ENCODE measurements around the gene LIPJ.

The LIPJ gene

GRCh38 chr10:88598055-88598454 lies 11.5 kb downstream of the LIPJ start:
- peak; percentile 22 for DNase-seq (ENCODE audit: low spot score)

DNA sequence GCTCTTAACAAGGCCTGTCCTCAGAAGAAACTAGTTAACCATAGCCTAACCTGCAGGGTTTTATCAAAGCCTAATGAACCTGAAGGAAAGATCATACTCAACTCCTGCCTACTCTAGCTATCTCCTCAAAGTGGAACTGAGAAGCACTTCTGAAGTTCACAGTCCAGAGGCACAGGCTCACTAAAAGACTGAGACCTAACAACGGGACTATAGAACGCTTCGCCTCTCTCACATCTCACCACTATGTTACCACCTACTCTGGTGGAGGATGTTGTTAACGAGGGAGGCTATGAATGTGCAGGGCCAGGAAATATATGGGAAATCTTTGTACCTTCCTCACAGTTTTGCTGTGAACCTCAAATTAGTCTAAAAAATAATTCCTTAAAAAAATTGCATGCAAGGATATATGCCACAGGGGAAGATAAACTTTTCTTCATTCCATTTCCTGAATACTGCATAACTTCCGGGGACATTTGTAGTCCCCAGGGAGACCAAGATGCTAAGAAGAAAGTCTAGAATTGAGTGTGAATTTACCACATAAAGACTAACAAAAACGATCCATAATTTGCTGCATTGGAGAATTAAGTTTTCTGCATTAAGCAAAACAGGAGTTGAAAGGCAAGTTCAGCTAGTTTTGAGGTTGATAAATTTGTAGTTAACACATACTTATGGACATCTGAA lies 21.6 kb downstream of the LIPJ start:
- no peak for DNase-seq (ENCODE audit: low spot score)

DNA sequence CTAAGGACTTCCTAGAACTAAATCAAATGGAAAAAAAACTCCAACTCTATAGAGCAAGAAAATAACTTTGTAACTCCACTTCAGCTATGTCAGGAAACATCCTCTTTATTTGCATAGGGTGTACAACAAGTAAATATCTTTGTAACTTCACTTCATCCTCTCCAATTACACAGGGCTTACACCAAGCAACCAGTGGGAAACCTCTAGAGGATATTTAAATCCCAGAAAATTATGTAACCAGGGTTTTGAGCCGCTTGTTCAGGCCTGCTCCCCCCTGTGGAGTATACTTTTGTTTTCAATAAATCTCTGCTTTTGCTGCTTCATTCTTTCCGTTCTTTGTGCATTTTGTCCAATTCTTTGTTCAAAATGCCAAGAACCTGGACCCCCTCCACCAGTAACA lies 22.2 kb downstream of the LIPJ start:
- DNase-seq (ENCODE audit: low spot score): no peak

DNA sequence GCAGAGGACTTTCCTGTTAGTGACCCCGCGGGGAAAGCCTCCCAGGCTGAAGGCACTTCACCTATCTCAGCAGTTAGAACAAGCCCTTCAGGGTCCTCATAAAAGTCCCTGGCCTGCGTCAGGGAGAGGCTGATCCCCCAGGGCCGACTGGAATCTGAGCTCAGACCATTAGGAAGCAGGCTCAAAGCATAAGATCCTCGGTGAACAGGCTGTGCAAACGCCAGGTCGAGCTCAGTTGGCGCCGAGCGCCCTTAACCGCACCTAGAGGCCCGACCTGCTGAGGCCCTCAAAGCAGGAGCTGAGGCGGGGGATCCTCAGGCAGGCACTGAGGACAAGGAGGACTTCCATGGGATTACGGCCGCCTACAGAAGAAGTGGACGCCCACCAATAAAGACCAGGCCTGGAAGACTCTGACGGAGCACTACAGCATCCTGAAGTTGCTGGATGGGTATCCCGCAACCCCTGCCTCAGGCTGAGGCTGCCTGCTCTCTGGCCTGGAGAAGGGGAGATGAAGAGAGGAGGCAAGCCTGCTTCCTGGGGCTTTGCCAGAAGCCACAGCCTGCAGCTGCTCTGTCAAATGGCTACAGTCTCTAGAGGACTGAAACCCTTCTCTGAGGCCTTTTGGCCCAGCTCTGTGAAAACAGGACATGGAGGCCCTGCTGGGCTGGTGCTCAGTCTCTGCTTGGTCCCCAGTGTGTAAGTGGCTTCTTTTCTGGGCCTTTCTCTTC lies 29.9 kb downstream of the LIPJ start:
- DNase-seq (ENCODE audit: low spot score): no peak

DNA sequence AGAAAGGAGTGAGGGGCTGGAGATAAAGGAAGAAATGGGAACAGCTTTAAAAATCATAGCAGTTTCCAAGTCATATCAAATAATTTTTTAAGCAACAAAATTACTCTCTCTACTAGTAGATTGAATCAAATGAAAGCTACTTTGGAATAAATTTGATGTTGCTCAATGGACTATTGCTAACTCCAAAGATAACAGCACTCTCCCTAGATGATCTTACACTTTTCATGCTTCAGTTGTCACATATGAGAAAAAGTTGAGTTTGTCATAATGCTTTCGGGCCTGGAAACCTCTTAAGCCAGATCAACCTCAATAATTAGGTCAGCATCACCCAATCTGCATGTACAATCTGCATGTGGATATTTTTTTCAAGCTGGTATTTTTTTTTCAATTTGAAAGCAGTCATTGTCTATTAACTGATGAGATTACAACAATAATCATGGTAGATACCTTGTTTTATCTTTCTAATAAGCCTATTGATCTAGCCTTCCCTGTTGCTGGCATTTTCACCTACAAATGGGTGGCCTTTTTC lies 31.3 kb downstream of the LIPJ start:
- DNase-seq (ENCODE audit: low spot score): no peak

DNA sequence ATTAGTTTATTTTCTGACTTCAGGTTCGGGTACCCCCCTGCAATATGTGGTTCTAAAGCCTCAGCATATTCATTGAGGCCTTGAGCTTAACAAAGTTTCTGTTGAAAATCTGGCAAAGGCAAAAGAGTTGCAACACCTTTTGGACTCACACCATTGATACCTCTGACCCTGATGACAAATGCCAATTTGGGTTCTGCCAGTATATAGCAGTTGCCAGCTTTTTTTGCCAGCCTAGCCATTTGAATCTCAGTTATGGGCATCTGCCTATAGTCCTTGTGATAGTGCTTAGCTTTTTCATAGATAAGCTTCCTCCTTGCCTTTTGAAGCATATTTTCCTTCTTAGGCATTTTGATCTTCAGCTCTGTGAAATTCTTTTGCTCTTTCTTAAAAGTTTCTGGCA lies 31.9 kb downstream of the LIPJ start:
- DNase-seq (ENCODE audit: low spot score): no peak

DNA sequence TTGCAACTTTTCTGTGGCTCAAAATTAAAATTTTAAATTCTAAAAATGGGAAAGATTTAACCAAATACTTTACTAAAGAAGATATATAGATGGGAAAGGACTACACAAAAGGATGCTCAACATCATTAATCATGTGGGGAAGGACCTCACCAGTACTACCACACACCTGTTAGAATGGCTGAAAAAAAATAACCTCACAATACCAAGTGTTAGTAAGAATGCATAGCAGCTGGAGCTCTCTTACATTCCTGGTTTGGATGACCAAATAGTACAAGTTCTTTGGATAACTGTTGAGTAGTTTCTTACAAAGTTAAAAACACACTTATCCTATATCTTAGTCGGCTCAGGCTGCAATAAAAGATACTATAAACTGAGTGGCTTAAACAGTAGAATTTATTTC lies 33.9 kb downstream of the LIPJ start:
- no peak for DNase-seq (ENCODE audit: low spot score)

DNA sequence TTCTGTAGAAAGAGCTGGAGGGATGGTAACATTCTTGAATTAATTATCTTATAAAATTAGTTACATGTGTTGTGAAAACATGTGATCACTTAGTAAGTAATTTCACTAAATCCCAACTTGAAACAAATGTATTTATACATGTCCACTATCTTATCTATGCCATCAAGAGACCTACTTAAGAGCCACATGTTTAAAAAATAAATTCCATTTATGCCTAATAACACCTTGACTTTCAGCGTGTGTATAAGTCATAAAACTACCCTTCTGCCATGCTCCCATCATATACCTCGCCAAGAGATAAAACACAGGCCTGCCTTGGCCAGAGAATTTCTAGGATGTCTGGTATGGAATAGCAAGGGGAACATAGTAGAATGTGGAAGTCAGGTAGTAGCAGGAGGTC lies 37.3 kb downstream of the LIPJ start:
- DNase-seq (ENCODE audit: low spot score): no peak

DNA sequence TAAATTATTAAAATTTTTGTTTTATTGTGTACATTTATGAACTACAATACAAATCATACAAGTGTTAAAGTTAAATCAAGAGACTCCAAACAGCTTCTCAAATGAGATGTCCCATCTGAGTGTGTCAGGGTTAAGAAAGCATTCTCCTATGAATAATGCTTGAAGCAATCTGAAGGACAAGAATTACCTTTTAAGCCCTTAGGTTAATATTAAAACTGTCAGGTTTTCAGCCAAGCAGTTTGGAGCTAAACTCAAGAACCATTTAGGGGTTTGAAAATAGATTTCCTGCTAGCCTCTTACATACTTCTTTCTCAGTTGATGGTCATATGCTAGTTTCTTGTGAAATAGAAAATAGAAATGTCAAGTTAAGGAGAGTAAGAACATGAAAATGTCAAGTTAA lies 38.3 kb downstream of the LIPJ start:
- DNase-seq (ENCODE audit: low spot score): no peak

DNA sequence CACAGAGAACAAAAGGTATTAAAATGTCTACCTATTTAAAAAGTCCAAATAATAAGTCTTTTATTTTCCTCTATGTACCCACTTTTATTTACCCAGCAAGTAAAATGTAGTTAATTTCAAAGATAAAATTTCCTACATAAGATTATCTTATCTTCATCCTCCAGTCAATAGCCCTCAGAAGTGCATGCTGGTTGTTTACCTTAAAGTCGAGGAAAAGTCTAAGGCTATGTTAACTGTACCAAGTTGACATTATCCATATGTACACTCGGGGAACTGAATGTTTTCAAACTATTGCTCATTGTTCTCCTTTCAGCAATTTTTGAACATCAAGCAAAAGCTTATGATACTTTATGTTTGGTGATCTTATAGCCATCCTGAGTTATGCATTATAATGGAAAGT lies 53.6 kb downstream of the LIPJ start:
- DNase-seq (ENCODE audit: low spot score): no peak

DNA sequence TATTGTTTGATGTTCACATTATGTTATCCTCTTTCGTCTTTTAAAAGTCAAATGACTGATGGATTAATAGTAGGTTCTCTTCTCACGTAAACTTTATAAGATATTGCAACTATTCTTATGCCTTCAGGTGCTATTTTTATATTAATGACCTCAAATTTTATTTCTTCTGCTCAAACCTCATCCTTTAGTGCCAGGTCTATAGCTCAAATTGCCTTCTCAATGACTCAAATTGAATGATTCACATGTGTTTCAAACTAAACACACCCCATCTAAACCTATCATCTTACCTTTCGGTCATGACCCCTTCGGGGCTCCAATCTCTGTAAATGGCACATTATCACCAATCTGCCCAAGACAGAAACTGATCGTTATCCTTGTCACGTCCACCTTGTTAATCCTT lies 55.6 kb downstream of the LIPJ start:
- DNase-seq (ENCODE audit: low spot score): no peak

GRCh38 chr10:88642963-88643362 lies 56.4 kb downstream of the LIPJ start:
- DNase-seq (ENCODE audit: low spot score): no peak

DNA sequence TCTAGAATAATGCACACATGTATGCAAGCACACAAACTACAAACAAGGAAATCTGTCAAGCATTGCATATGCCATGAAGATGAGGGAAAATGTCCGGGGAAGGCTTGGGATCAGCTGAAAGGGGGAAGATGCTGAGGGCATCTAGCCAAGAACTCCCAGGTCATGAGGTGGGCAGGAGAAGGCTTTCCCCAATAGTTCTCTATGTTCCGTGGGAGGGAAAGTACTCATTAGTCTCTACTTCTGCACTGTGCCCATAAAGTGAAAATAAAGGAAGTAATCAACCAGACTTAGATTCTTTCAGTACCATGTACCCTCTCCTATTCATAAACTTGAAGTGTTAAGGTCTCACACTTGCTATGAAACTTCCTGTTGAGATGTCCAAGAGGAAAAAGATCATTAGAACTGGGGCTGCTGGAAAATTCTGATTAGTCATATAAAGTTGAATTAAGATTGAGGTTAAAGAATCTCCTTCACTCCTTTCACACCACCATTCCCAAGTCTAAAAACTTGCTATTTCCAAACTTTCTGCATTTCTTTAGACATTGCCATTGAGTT lies 60.6 kb downstream of the LIPJ start:
- DNase-seq (ENCODE audit: low spot score): no peak

DNA sequence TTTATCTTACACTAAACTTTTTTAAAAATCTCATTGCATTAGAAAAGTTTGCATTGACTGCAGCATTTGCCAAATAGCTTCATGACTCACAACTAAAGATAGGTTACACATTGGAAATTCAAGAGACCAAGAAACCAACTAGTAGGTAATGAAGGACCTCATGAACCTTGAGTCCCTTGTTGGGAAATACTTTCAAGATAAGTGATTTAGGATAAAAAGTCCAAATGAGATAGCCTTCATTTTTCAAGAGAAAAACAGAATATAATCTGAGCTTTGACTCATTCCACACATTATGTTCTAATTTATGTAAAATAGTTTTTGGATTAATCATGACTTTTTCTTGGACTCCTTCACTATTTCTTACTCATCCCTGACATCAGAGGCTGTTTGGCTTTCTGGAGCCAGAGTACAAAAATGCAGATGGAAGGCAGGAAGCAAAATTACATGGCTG lies 64.6 kb downstream of the LIPJ start:
- no peak for DNase-seq (ENCODE audit: low spot score)

DNA sequence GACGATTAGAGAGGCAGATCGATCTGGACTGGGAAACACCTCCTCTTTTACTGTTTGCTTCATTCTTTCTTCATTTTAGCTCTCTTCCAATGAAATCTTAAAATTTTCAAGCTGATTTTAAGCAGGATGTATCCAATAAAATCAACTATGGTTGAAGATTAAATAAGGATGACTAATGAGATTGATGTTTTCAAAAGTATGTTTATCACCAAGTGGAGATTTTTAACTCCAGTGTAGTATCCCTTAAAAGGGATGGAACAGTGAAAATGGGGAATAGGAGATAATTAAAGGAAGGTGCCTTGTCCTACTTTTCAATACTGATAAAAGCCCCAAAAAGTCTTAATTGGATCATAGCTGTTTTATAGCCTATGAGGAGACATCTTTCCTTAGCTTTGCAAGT lies 66.1 kb downstream of the LIPJ start:
- no peak for DNase-seq (ENCODE audit: low spot score)

Measured in NAMALWA (cell line).